Left lung (tissue), 10 donors: Measurements from ENCODE around the gene KRT77. TPM values are rescaled to one million over a fixed set of nuclear protein-coding genes. Genes with fewer than 3 reads are reported as not detected.

Experiments used
- ATAC-seq: fragments of 200-7000 bp; cut with Tn5 transposase; one replicate; pipeline ENCODE4 v1.9.1; 2020; ENCODE audit warnings: moderate library complexity
- DNase-seq, 4 donors: peaks; one replicate each; pipeline ENCODE4 v3.0.0-alpha.2; 2013 to 2020
- H3K27ac ChIP-seq, 2 donors: fragments of 200-600 bp; sonication (generic) in 1 of 2; one replicate each; pipeline versions ENCODE4 v1.5.0 to v1.8.0; 2020 to 2021
- H3K27me3 ChIP-seq, 2 donors: fragments of 200-600 bp; sonication (generic) in 1 of 2; one replicate each; pipeline versions ENCODE4 v1.5.0 to v1.8.0; 2020 to 2021
- H3K36me3 ChIP-seq, 2 donors: fragments of 200-600 bp; sonication (generic) in 1 of 2; one replicate each; pipeline versions ENCODE4 v1.5.0 to v1.8.0; 2020 to 2021
- H3K4me1 ChIP-seq, 2 donors: fragments of 200-600 bp; one replicate each; pipeline ENCODE4 v1.8.0; 2021
- H3K4me3 ChIP-seq, 2 donors: fragments of 200-600 bp; sonication (generic) in 1 of 2; one replicate each; pipeline versions ENCODE4 v1.5.0 to v1.8.0; 2020 to 2021; ENCODE audit warnings: mild to moderate bottlenecking in 1 of 2
- H3K9me3 ChIP-seq, 2 donors: fragments of 200-600 bp; sonication (generic) in 1 of 2; one replicate each; pipeline versions ENCODE4 v1.5.0 to v1.8.0; 2020 to 2021
- CTCF ChIP-seq, 2 donors: fragments of 200-600 bp; sonication (generic) in 1 of 2; IDR thresholded peaks; one replicate each; pipeline versions ENCODE4 v1.5.0 to v1.8.0; 2021; ENCODE audit warnings: antibody characterized with exemption in 2 of 2
- intact Hi-C, 2 donors: fragments of 100-400 bp; cut with DNase I; formaldehyde crosslinking; loops; one replicate each; pipeline versions ENCODE4 v1.11.2 to v1.14.2; 2022
- polyA plus RNA-seq, 6 donors: library from polyadenylated mRNA; unstranded; fragments of 120-200 nt; gene quantifications; one replicate each; pipeline ENCODE4 v1.2.1, GENCODE V29; 2013; ENCODE audit not compliant: insufficient read length in 6 of 6
- total RNA-seq, 2 donors: library from RNA; stranded (reverse); fragmentation: NEBNext Ultra II Directional; extraction: Animal tissue kit (Norgen Biotek cat#: 25700); gene quantifications; one replicate each; pipeline ENCODE4 v1.2.1, GENCODE V29; 2021
- donor health status: DM: no; HTN: yes; CAD: no.
- donor health status: DM: no; HTN: no; CAD: no.

The KRT77 gene
- total and polyA plus RNA-seq, 8 donors: not detected

- Histone ChIP-seq H3K4me3 (no peak overlapping the region), H3K27ac (no peak overlapping the region), H3K36me3 (no peaks in the 10 kb centered on the region), H3K27me3 (peaks cover 0 to 33% of the 10 kb centered on the region in 2 donors), H3K4me1 (no peaks in the 10 kb centered on the region), H3K9me3 (no peaks in the 10 kb centered on the region)
- ATAC-seq: no peak
- intact Hi-C loops: no loop called here
- no peak for TF ChIP-seq CTCF (IDR thresholded peaks at IDR 0.05)
- DNase-seq: no peak
These were observed 21.1 kb upstream of the KRT77 start for GRCh38 chr12:52724384-52724783.

- Histone ChIP-seq H3K4me3 (no peak overlapping the region), H3K27ac (no peak overlapping the region), H3K4me1 (no peaks in the 10 kb centered on the region), H3K36me3 (no peaks in the 10 kb centered on the region), H3K27me3 (peaks cover 0 to 21% of the 10 kb centered on the region in 2 donors), H3K9me3 (no peaks in the 10 kb centered on the region)
- intact Hi-C loops: no loop called here
- no peak for ATAC-seq
- no peak for DNase-seq
- no peak for TF ChIP-seq CTCF (IDR thresholded peaks at IDR 0.05)
These were observed 19.4 kb upstream of the KRT77 start for GRCh38 chr12:52722680-52723079.

GRCh38 chr12:52721838-52722470 lies 18.6 kb upstream of the KRT77 start:
- Histone ChIP-seq H3K36me3 (no peaks in the 10 kb centered on the region), H3K27ac (no peak overlapping the region), H3K9me3 (no peaks in the 10 kb centered on the region), H3K27me3 (peaks cover 0 to 21% of the 10 kb centered on the region in 2 donors), H3K4me1 (no peaks in the 10 kb centered on the region), H3K4me3 (no peak overlapping the region)
- intact Hi-C loops: no loop called here
- ATAC-seq (no peak), DNase-seq (no peak)
- TF ChIP-seq CTCF (IDR thresholded peaks at IDR 0.05): no peak

GRCh38 chr12:52720365-52720886 lies 17.1 kb upstream of the KRT77 start:
- Histone ChIP-seq H3K4me3 (no peak overlapping the region), H3K4me1 (no peaks in the 10 kb centered on the region), H3K27me3 (peaks cover 2 to 30% of the 10 kb centered on the region in 2 donors), H3K27ac (no peak overlapping the region), H3K36me3 (no peaks in the 10 kb centered on the region), H3K9me3 (no peaks in the 10 kb centered on the region)
- ATAC-seq (no peak), DNase-seq (no peak)
- no peak for TF ChIP-seq CTCF (IDR thresholded peaks at IDR 0.05)
- intact Hi-C loops: no loop called here

- H3K27me3 ChIP-seq: peaks cover 32 to 63% of the 10 kb centered on the region in 2 donors
- intact Hi-C loops: no loop called here
These were observed 12.7 kb upstream of the KRT77 start for GRCh38 chr12:52716061-52716460.

More at GRCh38 chr12:52716061-52716460, 12.7 kb upstream of the KRT77 start:
- ATAC-seq: no peak
- Histone ChIP-seq H3K9me3 (no peaks in the 10 kb centered on the region), H3K36me3 (no peaks in the 10 kb centered on the region), H3K27ac (no peak overlapping the region), H3K4me1 (peaks cover 0 to 7% of the 10 kb centered on the region in 2 donors), H3K4me3 (no peak overlapping the region)
- no peak for DNase-seq
- TF ChIP-seq CTCF (IDR thresholded peaks at IDR 0.05): no peak
